ENCODE results near the gene KYNU.

The KYNU gene

DNA sequence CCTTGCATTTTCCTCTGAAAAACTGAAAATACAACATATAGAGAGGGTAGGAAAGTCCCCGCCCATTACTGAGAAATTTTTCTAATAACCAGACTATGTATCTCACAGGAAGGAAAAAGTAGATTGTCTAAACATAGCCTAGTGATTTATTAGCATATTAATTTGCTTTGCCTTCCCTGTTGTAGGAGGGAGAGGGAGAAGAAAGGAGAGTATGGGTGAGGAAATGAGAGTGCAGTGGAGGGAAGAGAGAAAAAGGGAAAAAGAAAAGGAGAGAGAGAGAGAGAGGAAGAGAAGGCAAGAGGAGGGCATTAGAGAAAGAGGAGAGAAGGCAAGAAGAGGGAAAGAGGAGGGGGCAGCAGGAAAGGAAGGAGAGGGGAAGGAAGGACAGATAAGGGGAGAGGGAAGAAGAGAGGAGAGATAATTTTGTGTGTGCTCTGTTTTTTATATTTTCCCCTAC lies 3.6 kb upstream of the KYNU start:
- TF ChIP-seq TAF1 (IDR thresholded peaks at IDR 0.05; ENCODE audit: borderline replicate concordance, insufficient read depth, low read length) (no peak), POLR2AphosphoS5 (IDR thresholded peaks at IDR 0.05; ENCODE audit: low read depth, low read length) (no peak), FOXP2 (optimal IDR thresholded peaks at IDR 0.05; ENCODE audit: borderline replicate concordance, extremely low read depth, extremely low read length, insufficient read depth) (no peak), SIN3A (IDR thresholded peaks at IDR 0.05; ENCODE audit: borderline replicate concordance, insufficient read depth, low read length) (no peak)
- TF ChIP-seq, protein P1, sequence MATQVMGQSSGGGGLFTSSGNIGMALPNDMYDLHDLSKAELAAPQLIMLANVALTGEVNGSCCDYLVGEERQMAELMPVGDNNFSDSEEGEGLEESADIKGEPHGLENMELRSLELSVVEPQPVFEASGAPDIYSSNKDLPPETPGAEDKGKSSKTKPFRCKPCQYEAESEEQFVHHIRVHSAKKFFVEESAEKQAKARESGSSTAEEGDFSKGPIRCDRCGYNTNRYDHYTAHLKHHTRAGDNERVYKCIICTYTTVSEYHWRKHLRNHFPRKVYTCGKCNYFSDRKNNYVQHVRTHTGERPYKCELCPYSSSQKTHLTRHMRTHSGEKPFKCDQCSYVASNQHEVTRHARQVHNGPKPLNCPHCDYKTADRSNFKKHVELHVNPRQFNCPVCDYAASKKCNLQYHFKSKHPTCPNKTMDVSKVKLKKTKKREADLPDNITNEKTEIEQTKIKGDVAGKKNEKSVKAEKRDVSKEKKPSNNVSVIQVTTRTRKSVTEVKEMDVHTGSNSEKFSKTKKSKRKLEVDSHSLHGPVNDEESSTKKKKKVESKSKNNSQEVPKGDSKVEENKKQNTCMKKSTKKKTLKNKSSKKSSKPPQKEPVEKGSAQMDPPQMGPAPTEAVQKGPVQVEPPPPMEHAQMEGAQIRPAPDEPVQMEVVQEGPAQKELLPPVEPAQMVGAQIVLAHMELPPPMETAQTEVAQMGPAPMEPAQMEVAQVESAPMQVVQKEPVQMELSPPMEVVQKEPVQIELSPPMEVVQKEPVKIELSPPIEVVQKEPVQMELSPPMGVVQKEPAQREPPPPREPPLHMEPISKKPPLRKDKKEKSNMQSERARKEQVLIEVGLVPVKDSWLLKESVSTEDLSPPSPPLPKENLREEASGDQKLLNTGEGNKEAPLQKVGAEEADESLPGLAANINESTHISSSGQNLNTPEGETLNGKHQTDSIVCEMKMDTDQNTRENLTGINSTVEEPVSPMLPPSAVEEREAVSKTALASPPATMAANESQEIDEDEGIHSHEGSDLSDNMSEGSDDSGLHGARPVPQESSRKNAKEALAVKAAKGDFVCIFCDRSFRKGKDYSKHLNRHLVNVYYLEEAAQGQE (IDR thresholded peaks at IDR 0.05; ENCODE audit: insufficient read depth in 1 of 2, low read depth in 2 of 2, low read length in 2 of 2) = no peak

DNA sequence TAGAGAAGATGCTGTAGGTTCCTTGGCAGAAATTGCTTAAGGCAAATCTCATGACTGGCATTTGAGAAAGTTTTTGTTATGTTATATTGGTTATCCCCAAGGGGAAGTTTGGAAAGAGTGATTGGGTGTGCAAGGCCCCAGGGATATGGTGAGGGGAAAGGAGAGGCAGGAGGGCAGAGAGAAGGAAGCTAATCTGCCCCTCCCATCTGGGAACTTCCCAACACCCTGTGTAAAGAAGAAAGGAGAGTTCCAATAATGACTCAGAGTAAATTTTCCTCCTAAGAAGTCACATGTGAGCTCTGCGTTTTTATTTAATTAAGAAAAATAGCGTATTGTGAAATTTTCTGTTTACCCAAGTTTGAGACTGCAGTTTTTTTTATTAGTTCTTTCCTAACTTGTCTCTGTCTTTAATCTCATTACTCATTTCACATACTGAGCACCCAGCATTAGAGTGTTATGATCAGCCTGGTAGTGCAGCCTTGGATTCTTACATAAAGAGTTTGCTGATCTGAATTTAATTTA lies 3.1 kb upstream of the KYNU start:
- TF ChIP-seq, protein P1 (IDR thresholded peaks at IDR 0.05; ENCODE audit: insufficient read depth in 1 of 2, low read depth in 2 of 2, low read length in 2 of 2) = no peak
- TF ChIP-seq POLR2AphosphoS5 (IDR thresholded peaks at IDR 0.05; ENCODE audit: low read depth, low read length) (no peak), TAF1 (IDR thresholded peaks at IDR 0.05; ENCODE audit: borderline replicate concordance, insufficient read depth, low read length) (no peak), FOXP2 (optimal IDR thresholded peaks at IDR 0.05; ENCODE audit: borderline replicate concordance, extremely low read depth, extremely low read length, insufficient read depth) (no peak), SIN3A (IDR thresholded peaks at IDR 0.05; ENCODE audit: borderline replicate concordance, insufficient read depth, low read length) (no peak)

DNA sequence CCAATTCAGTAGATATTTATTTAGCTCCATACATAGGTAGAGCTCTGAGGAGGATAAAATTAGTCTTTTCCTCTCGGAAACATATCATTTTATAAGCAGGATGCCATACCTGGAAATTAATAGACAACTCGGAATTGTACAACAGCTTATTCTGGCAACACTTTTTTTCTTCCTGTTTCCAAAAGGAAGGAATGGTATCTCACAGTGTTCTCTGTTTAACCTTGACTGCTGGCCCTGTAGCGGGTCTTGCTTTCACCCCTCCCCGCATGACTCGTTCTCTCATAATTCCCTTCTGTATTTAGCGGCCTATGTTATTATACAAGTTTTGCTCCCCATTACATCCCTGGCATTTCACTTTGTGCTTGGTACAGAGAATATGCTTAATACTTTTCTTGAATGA lies 2.5 kb upstream of the KYNU start:
- TF ChIP-seq POLR2AphosphoS5 (IDR thresholded peaks at IDR 0.05; ENCODE audit: low read depth, low read length) = no peak
- TF ChIP-seq, protein P1 (IDR thresholded peaks at IDR 0.05; ENCODE audit: insufficient read depth in 1 of 2, low read depth in 2 of 2, low read length in 2 of 2) = no peak

DNA sequence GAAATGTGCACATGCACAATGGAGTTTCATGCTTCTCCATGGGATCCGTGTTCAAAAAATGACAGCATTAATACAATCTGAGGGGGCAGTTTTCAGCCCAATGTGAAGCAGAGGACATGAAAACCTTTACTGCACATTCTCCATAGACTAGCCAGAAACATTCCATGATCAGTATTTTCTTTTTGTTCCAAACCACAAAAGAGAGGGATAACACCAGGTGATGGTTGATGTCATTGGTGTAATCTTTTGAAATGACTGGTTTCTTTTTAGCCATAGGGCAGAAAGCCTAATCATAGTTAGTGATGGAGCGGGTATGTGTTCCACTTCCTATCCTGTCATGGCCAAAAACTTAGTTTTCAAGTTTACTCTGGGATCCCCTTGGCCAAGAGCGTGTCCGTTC lies 1.8 kb upstream of the KYNU start:
- TF ChIP-seq TAF1 (IDR thresholded peaks at IDR 0.05; ENCODE audit: borderline replicate concordance, insufficient read depth, low read length) (no peak), POLR2AphosphoS5 (IDR thresholded peaks at IDR 0.05; ENCODE audit: low read depth, low read length) (no peak), FOXP2 (optimal IDR thresholded peaks at IDR 0.05; ENCODE audit: borderline replicate concordance, extremely low read depth, extremely low read length, insufficient read depth) (no peak), SIN3A (IDR thresholded peaks at IDR 0.05; ENCODE audit: borderline replicate concordance, insufficient read depth, low read length) (no peak)
- TF ChIP-seq, protein P1 (IDR thresholded peaks at IDR 0.05; ENCODE audit: insufficient read depth in 1 of 2, low read depth in 2 of 2, low read length in 2 of 2) = no peak

- TF ChIP-seq TAF1 (IDR thresholded peaks at IDR 0.05; ENCODE audit: borderline replicate concordance, insufficient read depth, low read length) (no peak), FOXP2 (optimal IDR thresholded peaks at IDR 0.05; ENCODE audit: borderline replicate concordance, extremely low read depth, extremely low read length, insufficient read depth) (no peak), SIN3A (IDR thresholded peaks at IDR 0.05; ENCODE audit: borderline replicate concordance, insufficient read depth, low read length) (no peak), POLR2AphosphoS5 (IDR thresholded peaks at IDR 0.05; ENCODE audit: low read depth, low read length) (no peak)
- TF ChIP-seq, protein P1 (IDR thresholded peaks at IDR 0.05; ENCODE audit: insufficient read depth in 1 of 2, low read depth in 2 of 2, low read length in 2 of 2) = no peak
Observed at GRCh38 chr2:142876423-142876822, 1.0 kb upstream of the KYNU start.

Data from PFSK-1 (cell line).